Tongue (tissue), 2 donors: ENCODE results near the gene DPAGT1. TPM values are rescaled to one million over a fixed set of nuclear protein-coding genes. Genes with fewer than 3 reads are reported as not detected.
"Not testable (repeated sequence)": the region's sequence is repeated elsewhere in the genome, so short reads cannot be mapped to it uniquely, and the experiment has no call there.

Source experiments
- DNase-seq: peaks from one replicate; pipeline ENCODE4 v3.0.0-alpha.2; 2015
- total RNA-seq: library from RNA; depleted of rRNA; stranded (reverse); fragments of >200 nt; gene quantifications from one replicate; pipeline ENCODE4 v1.2.3, GENCODE V29; 2014

The DPAGT1 gene
- total RNA-seq, 1 donor from 2014 or later: 8.0 TPM

DNA sequence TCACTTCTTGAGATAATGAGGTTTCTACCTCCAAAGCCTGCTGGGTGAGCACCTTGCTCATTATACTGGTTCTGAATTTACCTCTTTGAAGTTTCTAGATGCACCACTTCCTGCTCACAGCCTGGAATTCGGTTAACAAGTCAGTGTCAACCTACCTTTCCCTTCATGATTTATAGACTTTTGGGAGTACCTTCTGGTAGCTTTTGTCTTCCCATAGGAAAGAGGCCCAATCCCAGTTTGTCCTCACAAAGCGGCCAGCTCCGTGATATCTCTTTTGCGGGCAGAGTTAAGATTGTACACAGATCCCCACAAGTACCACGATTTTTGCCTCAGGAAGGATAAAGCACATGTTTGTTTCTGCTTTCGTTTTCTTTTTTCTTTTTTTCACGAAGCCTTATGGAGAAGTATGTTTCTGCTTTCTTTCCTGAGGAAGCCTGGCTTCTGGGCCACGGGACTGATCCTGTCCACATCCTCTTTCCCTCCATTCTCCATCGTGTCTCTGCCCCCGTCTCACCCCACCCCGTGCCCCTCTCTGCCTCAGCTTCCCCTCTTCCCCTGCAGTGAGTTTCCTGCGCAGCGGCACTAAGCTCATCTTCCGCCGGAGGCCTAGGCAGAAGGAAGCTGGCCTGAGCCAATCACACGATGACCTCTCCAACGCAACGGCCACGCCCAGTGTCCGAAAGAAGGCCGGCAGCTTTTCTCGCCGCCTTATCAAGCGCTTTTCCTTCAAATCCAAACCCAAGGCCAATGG is 14.0 kb upstream of the DPAGT1 start:
- no peak for DNase-seq

DNA sequence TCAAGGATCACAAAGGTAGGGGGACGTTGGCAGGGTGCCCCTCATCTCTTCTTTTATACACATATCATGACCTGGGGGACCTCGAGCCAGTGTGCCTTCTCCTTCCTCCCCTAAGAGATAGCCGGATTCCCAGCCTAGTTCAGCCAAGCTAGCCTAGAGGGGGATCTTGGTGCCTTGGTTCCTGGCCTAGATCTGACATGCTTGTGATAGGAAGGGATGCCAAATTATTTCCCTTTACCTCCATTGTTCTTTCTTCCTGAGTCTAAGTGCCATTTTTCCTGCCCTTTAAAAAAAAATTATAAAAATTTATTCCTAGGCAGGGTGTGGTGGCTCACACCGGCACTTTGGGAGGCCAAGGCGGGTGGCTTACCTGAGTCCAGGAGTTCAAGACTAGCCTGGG is 12.7 kb upstream of the DPAGT1 start:
- no peak for DNase-seq

DNA sequence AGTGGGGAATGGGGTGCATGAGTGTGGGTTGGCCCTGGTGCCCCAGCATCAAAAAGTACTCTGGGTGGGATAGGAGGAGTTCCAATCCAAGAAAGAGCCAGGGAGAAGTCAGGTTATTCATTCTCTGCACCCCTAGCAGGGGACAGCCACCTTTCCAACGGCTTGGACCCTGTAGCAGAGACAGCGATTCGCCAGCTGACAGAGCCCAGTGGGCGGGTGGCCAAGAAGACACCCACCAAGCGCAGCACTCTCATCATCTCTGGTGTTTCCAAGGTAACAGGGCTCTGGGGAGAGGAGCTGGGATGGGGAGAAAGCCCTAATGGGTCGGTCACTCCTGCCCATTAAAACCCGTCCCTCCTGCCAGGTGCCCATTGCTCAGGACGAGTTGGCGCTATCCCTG is 12.1 kb upstream of the DPAGT1 start:
- DNase-seq: no peak

DNA sequence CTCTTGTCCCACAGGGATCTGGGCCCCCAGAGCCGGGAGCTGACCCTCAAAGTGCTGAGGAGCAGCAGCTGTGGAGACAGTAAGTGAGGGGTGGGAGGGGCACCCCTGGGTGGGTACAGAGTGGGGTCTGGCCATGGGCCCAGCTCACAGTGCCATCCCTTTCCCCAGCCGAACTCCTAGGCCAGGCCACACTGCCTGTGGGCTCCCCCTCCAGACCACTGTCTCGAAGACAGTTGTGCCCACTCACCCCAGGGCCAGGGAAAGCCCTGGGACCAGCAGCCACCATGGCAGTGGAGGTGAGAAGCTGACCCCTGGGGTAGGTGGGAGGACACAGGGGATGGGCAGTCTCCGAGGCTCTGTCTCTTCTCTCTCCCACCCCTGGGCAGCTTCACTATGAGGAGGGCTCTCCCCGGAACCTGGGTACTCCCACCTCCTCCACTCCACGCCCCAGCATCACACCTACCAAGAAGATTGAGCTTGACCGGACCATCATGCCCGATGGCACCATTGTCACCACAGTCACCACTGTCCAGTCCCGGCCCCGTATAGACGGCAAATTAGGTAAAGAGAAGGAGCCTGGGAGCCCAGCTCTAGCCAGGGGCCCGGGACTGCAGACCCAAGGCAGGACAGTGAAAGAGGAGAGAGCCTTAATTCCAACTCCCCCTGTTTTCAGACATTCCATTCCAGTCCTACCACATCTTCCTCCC is 10.8 kb upstream of the DPAGT1 start:
- no peak for DNase-seq

DNA sequence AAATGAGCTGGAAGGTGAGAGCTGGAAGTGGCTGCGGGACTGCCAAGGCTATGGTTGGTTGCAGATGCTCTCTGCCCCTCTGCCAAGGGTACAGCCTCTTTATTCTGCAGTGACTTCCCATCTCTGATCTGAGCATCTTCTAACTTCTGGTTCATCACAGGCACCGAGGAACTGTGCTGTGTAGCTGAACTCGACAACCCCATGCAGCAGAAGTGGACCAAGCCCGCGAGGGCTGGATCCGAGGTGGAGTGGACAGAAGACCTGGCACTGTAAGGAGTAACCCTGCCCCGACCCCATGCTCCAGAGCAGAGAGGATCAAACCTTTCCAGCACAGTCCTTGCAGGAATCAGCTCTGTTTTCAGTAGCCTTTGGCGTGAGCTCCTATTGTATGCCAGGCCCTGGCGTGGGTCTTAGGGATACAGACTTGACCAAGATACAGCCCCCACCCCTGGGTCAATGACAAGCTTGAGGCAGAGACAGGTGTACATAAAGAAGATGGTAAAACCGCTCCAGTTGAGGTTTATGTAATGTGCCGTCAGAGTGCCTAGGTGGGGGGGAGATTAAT is 9.8 kb upstream of the DPAGT1 start:
- no peak for DNase-seq

DNA sequence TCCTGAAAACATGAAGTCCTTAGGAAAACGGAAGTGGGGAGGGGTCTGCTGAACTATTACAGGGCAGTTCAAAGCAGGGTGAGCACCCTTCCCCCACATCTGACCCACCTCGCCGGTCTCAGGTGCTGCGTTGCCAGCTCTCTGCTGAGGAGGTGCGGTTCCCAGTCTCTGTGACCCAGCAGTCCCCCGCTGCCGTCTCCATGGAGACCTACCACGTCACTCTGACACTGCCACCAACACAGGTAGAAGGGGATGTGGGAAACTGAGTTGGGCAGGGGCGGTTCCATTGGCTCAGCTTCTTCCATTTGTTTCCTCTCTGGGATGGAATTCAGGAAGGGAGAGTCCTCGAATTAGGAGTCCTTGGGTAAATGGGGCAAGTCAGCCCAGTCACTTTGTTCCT is 8.8 kb upstream of the DPAGT1 start:
- no peak for DNase-seq

DNA sequence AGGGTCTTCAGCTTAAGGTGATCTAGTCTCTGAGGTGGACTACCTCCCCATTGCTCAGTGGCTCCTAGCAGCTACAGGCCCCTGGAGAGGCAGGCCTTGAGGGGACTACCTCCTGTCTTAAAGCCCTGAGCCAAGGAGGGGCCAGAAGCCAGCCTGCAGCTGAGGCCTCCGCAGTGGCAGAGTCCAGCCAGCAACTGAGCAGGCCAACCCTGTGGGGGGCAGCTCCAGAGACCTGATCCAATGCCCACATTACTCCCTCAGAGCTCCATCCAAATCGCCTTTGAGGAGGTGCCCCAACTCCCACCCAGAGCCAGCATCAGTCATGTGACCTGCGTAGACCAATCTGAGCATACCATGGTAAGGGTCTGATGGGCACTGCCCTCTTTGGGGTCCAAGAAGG is 8.2 kb upstream of the DPAGT1 start:
- DNase-seq: no peak

DNA sequence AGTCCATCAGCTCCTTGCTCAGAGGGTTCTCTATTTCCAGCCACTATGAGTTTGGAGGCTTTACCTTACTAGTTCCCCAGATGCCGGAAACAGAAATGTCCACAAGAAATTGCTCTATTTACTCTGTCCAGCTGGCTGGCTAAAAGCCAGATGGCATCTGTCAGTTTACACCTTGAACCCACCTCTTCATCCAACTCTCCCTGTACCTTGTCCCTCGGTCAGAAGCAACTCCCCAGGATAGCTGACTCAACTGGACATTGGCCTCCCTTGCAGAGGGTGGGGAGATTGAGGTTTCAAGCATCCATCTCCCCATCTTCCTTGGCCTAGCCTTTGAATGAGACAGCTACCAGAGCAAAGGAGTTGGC is 7.2 kb upstream of the DPAGT1 start:
- DNase-seq: no peak

DNA sequence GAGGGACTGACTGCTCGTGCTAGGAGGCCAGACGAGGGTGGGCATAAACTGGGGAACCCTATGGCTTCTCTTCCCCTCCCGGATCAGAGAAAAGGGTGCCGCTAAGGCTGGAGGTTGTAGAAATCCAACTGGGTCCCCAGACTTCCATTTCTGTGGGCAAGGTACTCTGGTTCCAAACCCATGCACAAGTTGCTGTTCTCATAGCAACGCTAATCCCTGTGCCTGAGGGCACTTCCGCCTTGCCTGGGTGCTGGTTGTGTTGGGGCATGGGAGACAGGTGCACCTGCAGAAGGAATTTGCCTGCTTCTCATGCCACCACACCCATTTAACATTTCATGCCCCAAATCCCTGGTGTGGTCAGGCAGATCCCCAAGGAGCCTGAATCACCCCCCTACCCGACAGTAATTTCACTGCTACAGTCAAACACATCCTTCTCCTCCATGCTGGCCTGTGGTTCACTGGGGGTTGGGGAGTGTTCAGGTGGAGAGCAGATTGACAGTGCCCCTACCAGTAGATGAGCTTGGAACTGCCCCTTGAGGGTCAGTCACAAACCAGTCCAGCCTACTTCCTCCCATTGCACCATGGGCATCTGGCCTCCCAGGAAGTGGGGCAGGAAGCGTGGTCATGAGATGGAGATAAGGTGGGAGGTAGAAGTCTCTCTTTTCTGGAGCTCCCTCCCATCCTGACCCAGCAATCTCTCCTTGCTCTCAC is 6.6 kb upstream of the DPAGT1 start:
- peak; percentile 69 for DNase-seq

DNA sequence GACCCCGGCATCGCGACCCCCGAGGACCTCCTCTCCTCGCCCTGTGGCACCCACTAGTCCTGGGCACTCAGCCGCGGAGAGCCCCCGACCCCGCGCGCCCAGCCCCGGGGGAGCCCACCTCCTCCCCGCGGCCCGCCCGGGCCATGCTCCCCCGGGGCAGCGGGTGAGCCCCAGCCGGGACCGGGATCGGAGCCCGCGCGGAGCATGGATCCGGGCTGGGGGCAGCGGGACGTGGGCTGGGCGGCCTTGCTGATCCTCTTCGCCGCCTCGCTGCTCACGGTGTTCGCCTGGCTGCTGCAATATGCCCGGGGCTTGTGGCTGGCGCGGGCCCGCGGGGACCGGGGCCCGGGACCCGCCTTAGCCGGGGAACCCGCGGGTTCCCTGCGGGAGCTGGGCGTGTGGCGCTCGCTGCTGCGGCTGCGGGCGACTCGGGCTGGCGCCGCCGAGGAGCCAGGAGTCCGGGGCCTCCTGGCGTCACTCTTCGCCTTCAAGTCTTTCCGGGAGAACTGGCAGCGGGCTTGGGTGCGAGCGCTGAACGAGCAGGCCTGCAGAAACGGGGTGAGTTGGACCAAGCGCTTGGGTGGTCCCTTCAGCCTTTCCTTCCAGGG is 6.0 kb upstream of the DPAGT1 start:
- no peak for DNase-seq

DNA sequence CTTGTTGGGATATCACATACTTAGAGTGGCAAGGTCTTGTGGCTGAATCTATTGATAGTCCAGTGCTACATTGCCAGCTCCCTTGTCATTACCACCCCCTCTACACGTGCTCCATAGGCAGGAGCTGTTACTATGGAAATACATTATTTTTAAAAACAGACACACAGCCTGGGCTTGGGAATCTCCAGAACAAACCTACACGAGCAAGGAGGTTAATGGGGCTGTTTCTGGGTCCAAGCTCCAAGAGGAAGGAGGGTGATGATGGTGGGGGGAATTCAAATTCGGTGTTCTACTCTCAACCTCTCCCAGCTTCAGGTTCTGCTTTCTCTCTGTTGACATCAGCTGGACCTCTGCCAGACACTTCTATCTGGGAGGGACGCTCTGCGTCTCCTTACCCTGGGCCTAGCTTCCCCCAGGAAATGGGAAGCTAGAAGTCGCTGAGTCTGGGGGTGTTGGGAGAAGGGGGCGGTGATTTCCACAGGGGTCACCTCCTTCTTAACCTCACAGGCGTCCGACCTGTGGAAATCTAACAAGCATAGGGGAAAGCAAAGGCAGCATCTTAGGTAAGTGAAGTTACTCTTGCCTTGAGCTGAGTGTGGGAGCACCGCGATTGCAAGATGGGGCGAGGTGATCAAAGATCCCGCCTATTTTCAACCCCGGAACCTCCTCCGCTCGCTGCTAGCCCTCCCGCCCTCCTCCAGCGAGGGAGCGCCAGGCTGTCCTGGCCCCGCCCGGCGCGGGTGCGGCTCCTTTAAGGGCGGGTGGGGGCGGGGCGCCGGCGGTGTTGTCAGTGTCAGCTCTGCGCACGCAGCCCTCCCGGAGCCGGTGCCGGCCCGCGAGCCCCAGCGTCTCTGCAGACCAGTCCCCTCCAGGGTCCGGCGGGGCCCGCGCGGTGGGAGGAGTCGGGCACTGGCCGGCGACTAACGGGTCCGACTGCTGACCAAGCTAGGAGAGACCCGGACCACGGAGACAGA is 5.2 kb upstream of the DPAGT1 start, which contains the start of gene C2CD2L:
Gene C2CD2L, plus strand, starts transcription at position 781 of the 974 bp plus-strand sequence. CDS start 398 bp downstream, outside the sequence.
- DNase-seq: peak; percentile 96

DNA sequence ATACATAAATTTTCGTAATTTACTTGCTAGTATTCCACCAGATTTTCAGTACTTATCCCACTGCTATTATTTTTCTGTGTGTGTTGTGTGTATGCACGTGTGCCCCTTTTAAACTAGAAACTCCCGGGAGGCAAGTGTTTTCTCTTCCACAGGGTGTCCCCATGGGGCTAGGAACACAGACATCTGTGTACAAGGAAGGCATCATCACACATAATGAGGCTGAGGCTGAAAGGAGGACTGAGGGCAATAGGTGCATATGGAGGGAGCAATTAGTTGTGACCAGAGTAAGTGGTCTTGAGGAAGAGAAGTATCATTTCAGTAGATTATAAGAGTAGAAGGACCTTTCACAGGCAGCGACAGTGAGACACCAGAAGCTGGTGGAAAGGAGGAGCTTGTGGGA is 2.1 kb upstream of the DPAGT1 start:
- no peak for DNase-seq

DNA sequence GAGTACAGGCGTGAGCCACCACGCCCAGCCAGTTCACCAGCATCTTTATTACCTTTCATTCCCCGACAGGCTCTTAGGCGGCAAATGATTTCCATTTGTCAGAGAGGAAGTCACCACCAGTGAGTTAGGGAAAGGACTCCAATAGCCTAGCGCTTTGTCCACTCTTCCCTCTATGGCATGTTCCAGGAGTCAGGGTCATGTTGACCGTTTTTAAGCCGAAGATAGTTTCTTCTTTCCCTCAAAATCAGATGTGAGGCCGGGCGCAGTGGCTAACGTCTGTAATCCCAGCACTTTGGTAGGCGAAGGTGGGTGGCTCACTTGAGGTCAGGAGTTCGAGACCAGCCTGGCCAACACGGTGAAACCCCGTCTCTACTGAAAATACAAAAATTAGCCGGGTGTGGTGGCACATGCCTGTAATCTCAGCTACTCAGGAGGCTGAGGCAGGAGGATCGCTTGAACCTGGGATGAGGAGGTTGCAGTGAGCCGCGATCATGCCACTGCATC is 1.6 kb upstream of the DPAGT1 start:
- DNase-seq: not testable (repeated sequence)

DNA sequence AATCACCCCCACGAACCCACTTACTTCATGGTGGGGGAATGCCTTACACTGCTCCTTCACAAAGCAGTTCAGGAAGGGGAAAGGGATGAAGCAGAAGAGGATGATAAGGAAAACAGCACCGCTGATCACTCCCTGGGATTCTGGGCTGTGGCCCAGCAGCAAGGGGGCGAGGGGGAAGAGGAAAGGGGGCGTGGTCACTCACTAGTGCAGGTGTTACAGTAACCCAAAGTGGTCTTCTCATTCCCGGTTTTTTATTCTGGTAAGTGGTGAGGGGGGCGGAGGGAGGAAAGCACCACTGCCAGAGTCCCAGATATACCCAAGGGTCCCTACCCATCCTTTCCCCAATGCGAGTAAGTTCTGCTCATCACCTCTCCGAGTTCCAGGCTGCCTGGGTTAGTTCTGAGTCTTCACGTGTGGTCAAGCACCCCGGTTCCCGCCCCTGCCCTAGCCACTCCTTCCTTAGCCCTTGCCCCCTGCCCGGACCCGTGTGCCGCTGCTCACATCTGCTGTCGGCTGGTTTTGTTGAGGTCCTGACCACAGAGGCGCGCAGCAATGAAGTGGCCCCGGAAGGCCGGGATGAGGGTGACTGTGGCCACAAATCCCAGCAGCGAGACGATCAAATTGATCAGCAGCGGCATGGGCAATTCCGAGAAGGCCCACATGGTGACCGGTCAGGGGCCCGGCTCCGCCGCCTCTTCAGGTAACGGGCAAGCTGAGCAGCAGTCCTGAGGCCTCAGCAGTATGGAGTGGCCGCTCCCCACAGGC is 477 bp downstream of the DPAGT1 start:
- DNase-seq: no peak

DNA sequence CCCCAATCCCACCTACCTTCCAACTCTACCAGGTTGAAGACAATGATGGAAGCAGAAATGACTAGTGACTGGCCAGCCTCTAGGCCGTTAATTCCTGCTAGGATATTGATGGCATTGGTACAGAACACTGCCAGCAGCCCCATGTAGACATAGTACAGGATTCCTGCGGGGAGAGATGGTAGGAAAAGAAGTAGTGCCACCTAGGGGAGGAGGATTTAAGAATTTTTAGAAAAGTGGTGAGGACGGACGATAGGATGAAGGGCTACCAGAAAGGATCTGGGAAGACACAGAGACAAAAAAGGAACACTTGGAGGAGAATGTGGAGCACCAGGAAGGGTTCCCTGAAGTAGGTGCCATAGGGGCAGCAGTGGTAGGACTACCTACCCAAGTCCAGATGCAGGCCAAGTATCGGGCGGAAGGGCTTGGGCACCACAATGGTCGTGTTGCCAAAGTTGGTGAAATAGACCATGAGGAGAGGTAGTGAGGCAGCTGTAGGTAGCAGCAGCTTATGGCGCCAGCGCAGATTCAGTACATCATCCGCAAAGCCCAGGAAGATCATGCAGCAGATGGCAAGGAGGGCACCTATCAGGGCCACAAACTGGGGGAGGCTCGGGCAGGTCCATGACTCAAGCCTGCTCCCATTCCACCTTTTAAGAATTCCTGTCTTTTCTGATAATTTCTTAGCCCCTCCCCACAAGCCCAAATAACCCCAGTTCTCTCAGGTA is 1.2 kb downstream of the DPAGT1 start:
- DNase-seq: no peak

DNA sequence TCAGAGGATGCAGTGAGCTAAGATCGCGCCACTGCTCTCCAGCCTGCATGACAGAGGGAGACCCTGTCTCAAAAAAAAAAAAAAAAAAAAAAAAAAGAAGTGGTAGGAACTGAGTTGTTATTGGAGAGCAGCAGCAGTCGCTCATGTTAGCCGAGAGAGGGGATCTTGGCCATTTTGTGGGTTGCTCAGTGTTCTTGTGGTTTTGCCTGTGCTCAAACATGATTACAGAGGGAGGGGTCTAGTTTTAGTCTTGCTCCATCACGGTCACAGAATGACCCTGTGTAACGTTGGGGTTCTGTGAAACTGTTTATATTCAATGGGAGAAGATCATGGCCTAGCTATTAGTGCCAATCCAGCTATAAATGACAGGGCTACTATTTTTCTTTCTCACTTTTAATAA is 1.9 kb downstream of the DPAGT1 start:
- DNase-seq: no peak

DNA sequence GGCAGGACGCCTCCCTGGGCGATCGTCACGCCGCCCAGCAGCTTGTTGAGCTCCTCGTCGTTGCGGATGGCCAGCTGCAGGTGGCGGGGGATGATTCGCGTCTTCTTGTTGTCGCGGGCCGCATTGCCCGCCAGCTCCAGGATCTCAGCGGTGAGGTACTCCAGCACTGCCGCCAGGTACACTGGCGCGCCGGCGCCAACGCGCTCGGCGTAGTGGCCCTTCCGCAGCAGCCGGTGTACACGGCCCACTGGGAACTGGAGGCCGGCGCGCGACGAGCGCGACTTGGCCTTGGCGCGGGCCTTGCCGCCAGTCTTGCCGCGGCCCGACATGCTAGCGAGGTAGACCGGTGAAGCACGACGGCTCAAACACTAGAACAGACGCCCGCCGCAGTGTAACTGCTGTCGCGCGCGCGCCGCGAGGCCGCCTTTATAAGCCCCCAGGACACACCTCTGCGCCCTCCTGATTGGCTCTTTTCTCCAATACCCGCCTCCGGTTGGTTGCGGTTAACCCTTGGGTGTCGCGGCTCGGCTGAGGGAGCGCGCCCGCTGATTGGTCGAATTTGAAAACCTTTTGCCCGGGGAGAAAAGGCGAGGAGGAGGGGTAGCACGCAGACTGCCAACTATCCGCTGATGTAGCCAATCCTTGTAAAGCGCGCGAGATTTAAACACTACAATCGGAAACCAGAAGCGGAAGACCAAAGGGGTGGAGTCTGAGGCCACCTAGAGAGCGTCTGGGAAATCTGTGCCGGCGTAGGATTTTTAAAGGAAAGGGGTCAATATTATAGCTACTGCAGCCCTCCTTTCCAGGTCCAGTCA is 6.4 kb downstream of the DPAGT1 start:
- DNase-seq: peak; percentile 100

DNA sequence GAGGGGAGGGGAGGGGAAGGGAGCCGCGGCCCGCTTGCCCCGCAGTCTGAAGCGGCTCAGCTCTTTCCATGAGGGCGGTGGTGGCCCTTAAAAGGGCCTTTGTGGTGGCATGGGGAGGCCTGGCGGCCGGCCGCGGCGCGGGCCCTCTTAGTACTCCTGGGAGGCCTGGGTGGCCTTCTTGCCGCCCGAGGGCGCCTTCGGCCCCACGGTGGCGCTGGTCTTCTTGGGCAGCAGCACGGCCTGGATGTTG is 6.9 kb downstream of the DPAGT1 start:
- peak; percentile 87 for DNase-seq
